HUES6 (cell line): Measurements from ENCODE around the gene POLDIP3.

Source experiments
- H3K27ac ChIP-seq: 2 replicates; pipeline ENCODE4 v1.7.0; 2013; ENCODE audit warnings: low read depth, mild to moderate bottlenecking, low read length, inconsistent platforms
- H3K27me3 ChIP-seq: 2 replicates; pipeline ENCODE4 v1.6.1; 2013; ENCODE audit warnings: low read length; ENCODE audit not compliant: control insufficient read depth, insufficient read depth
- H3K36me3 ChIP-seq: 2 replicates; pipeline ENCODE4 v1.6.1; 2013; ENCODE audit warnings: low read length; ENCODE audit not compliant: control insufficient read depth, insufficient read depth
- H3K4me1 ChIP-seq: 2 replicates; pipeline ENCODE4 v1.6.1; 2013; ENCODE audit warnings: low read length; ENCODE audit not compliant: control insufficient read depth, insufficient read depth
- H3K4me3 ChIP-seq: 2 replicates; pipeline ENCODE4 v1.5.1; 2013; ENCODE audit warnings: low read depth, low read length
- H3K9ac ChIP-seq: one replicate; pipeline ENCODE4 v1.6.1; 2013; ENCODE audit warnings: mild to moderate bottlenecking, low read length
- H3K9me3 ChIP-seq: 2 replicates; pipeline ENCODE4 v1.6.1; 2013; ENCODE audit warnings: low read depth, low read length; ENCODE audit not compliant: control insufficient read depth, insufficient read depth

The POLDIP3 gene

GRCh38 chr22:42648017-42648367 is 33.3 kb upstream of the POLDIP3 start:
- Histone ChIP-seq H3K9ac (peak overlapping the region; percentile 72), H3K4me3 (peak overlapping the region; percentile 82), H3K9me3 (no peaks in the 10 kb centered on the region), H3K27ac (no peak overlapping the region), H3K27me3 (no peaks in the 10 kb centered on the region), H3K4me1 (peaks cover 24% of the 10 kb centered on the region), H3K36me3 (no peaks in the 10 kb centered on the region)

GRCh38 chr22:42646569-42647525 is 32.2 kb upstream of the POLDIP3 start:
- no peaks in the 10 kb centered on the region for H3K9me3 ChIP-seq
- H3K4me1 ChIP-seq, result peaks cover 24% of the 10 kb centered on the region
- no peak overlapping the region for H3K4me3 ChIP-seq
- H3K9ac ChIP-seq, result no peak overlapping the region
- H3K27me3 ChIP-seq, result no peaks in the 10 kb centered on the region
- H3K27ac ChIP-seq, result no peak overlapping the region
- no peaks in the 10 kb centered on the region for H3K36me3 ChIP-seq

GRCh38 chr22:42645938-42646568 is 31.4 kb upstream of the POLDIP3 start:
- H3K9ac ChIP-seq, result no peak overlapping the region
- no peaks in the 10 kb centered on the region for H3K27me3 ChIP-seq
- peaks cover 24% of the 10 kb centered on the region for H3K4me1 ChIP-seq
- no peak overlapping the region for H3K27ac ChIP-seq
- no peaks in the 10 kb centered on the region for H3K36me3 ChIP-seq
- H3K9me3 ChIP-seq, result no peaks in the 10 kb centered on the region
- no peak overlapping the region for H3K4me3 ChIP-seq

DNA sequence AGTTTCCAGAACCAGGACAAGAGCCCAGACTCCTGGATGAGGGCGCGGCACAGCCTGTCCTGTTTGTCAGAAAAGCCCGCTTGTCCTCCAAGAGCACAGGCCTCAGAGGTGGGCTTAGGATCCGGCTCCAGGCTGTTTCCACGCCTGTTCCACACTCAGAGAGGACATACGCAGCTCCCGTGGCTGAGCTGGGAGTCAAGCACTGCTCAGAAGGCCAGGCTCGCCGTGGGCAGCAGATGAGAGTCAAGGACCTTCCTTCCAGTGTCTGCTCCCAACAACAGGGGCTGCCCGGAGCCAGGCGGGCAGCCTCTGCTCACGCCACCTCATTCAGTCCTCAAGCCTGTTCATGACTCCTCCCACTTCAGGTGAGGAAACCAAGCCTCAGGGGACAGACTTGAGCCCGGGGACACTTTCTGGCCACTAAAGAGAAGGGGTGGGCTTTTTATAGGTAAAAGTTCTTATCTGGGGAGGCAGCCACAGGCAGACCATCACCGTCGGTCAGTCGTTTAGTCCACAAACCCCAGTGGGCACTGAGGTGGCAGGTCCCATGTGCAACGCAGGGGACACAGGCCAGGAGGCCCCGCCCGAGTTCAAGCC is 30.8 kb upstream of the POLDIP3 start:
- Histone ChIP-seq H3K4me1 (peaks cover 24% of the 10 kb centered on the region), H3K4me3 (no peak overlapping the region), H3K27ac (no peak overlapping the region), H3K27me3 (no peaks in the 10 kb centered on the region), H3K36me3 (no peaks in the 10 kb centered on the region), H3K9me3 (no peaks in the 10 kb centered on the region), H3K9ac (peak overlapping the region; percentile 40)

- Histone ChIP-seq H3K4me3 (no peak overlapping the region), H3K27me3 (no peaks in the 10 kb centered on the region), H3K9me3 (no peaks in the 10 kb centered on the region), H3K9ac (peak overlapping the region; percentile 40), H3K27ac (no peak overlapping the region), H3K4me1 (peaks cover 24% of the 10 kb centered on the region), H3K36me3 (no peaks in the 10 kb centered on the region)
Observed at GRCh38 chr22:42644422-42645340, 30.0 kb upstream of the POLDIP3 start.

DNA sequence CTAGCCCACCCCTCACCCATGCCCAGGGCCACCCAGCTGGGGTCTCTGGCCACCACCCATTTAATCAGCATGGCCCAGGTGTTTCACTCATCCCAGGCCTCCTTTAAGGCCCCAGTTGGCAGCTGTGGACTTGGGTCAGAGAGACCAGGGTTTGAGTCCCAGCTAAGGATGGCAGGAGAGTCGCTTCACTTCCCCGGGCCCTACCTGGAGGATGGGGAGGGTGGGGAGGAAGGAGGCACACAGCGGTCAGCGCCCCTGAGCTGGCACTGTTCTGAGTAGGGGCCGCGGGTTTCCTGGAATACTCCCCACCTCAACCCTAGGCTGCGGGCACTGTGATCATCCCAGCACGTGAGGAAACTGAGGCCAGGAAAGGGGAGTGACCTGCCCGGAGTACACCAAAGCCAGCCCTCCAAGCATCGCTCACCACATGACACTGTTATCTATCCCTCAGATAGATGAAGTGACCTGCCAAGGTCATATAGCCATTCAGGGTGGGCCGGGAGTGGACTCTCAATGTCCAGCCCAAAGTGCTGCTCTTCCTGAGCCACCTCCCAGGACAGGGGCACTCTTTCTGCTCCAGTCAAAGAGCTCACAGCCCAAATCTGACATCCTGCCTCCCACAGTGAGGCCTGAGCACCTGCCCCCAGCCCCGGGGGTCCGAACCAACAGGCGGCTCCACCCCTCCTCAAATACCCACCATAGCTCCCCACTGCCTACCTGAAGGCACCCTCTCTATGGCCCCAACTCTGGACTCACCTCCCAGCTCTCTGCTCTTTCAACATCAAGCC is 29.1 kb upstream of the POLDIP3 start:
- Histone ChIP-seq H3K4me3 (no peak overlapping the region), H3K9ac (no peak overlapping the region), H3K27ac (no peak overlapping the region), H3K9me3 (no peaks in the 10 kb centered on the region), H3K4me1 (peaks cover 24% of the 10 kb centered on the region), H3K36me3 (no peaks in the 10 kb centered on the region), H3K27me3 (no peaks in the 10 kb centered on the region)

- H3K4me1 ChIP-seq, result peaks cover 21% of the 10 kb centered on the region
- no peaks in the 10 kb centered on the region for H3K9me3 ChIP-seq
- H3K27me3 ChIP-seq, result no peaks in the 10 kb centered on the region
- H3K4me3 ChIP-seq, result no peak overlapping the region
- no peak overlapping the region for H3K9ac ChIP-seq
- H3K36me3 ChIP-seq, result no peaks in the 10 kb centered on the region
- no peak overlapping the region for H3K27ac ChIP-seq
Observed at GRCh38 chr22:42642806-42643633, 28.3 kb upstream of the POLDIP3 start.

DNA sequence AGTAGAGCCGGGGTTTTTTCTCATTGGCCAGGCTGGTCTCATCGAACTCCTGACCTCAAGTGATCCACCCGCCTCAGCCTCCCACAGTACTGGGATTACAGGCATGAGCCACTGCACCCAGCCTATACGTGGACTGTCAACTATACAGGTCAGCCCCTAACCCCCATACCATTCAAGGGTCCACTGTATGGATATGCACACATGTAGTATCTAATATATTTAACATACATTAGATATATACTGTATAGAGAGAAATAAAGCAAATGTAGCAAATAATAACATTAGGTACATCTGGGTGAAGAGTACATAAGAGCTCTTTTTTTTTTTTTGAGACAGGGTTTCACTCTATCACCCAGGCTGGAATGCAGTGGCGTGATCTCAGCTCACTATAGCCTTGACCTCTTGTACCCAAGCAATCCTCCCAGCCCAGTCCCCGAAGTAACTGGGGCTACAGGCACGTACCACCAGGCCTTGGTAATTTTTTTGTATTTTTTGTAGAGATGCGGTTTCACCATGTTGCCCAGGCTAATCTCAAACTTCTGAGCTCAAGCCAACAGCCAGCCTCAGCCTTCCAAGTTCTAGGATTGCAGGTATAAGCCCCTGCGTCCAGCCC is 27.2 kb upstream of the POLDIP3 start:
- Histone ChIP-seq H3K9me3 (no peaks in the 10 kb centered on the region), H3K36me3 (peaks cover under 1% of the 10 kb centered on the region; the same call in 1 of the 2 replicates), H3K27ac (no peak overlapping the region), H3K27me3 (no peaks in the 10 kb centered on the region), H3K4me3 (no peak overlapping the region), H3K9ac (no peak overlapping the region), H3K4me1 (peaks cover 21% of the 10 kb centered on the region)

DNA sequence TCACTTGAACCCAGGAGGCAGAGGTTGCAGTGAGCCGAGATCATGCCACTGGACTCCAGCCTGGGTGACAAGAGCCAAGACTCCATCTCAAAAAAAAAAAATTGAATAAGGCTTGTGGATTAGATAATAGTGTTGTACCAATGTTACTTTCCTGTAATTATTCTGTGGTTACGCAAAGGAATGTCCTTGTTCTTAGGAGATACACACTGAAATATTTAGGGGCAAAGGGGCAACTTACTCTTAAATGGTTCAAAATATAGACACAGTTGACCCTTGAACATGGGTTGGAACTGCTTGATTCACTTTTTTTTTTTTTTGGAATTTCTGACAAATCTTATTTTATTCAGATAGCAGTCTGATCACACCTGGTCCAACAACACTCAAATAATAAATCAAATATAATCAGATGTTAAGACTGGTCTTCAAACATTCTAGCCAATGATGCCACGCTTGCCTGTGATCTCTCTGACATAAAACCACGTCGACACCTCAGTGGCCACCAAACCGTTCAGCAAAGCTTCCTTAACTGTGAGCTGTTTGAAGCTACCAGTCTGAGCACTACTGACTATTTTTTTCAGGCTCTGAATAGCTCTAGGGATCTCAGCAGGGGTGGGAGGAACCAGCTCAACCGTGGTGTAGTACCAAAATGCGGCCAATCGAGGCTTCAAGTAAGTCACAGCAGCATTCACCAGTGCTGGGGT is 25.0 kb upstream of the POLDIP3 start:
- H3K27me3 ChIP-seq, result no peaks in the 10 kb centered on the region
- H3K27ac ChIP-seq, result no peak overlapping the region
- H3K4me3 ChIP-seq, result no peak overlapping the region
- no peaks in the 10 kb centered on the region for H3K9me3 ChIP-seq
- peaks cover 8% of the 10 kb centered on the region for H3K4me1 ChIP-seq
- peaks cover 17% of the 10 kb centered on the region for H3K36me3 ChIP-seq
- no peak overlapping the region for H3K9ac ChIP-seq
